HCT116 (cell line): ENCODE results near the gene IFNGR2.
A peak's percentile ranks its signal among the peaks of the same experiment; 100 is the strongest.

ENCODE experiments used
- EZH2 ChIP-seq: fragments of 200-600 bp; sonication (generic); IDR thresholded peaks from 2 replicates; pipeline ENCODE4 v1.6.1; 2017; ENCODE audit warnings: antibody characterized with exemption, mixed run types
- EZH2phosphoT487 ChIP-seq: fragments of 200-600 bp; IDR thresholded peaks from 2 replicates; pipeline ENCODE4 v1.6.1; 2018; ENCODE audit warnings: antibody characterized with exemption, borderline replicate concordance
- FOSL1 ChIP-seq: IDR thresholded peaks from 2 replicates; pipeline ENCODE4 v1.6.1; 2012; ENCODE audit warnings: low read depth
- JUND ChIP-seq: IDR thresholded peaks from 2 replicates; pipeline ENCODE4 v1.6.1; 2012
- POLR2A ChIP-seq: IDR thresholded peaks from 2 replicates; pipeline ENCODE4 v1.7.0; 2011; ENCODE audit warnings: borderline replicate concordance; ENCODE audit not compliant: insufficient read depth, insufficient read length; ENCODE audit errors: extremely low read depth
- POLR2AphosphoS5 ChIP-seq: IDR thresholded peaks from 2 replicates; pipeline ENCODE4 v1.6.1; 2011; ENCODE audit warnings: mild to moderate bottlenecking, low read depth, low read length, moderate library complexity
- RAD21 ChIP-seq: IDR thresholded peaks from 2 replicates; pipeline ENCODE4 v1.6.1; 2012; ENCODE audit warnings: low read depth, mild to moderate bottlenecking
- YY1 ChIP-seq: IDR thresholded peaks from 2 replicates; pipeline ENCODE4 v1.6.1; 2011; ENCODE audit warnings: low read length, low read depth, moderate library complexity, mild to moderate bottlenecking; ENCODE audit not compliant: insufficient replicate concordance; ENCODE audit errors: extremely low read depth
- ZFX ChIP-seq: fragments of 450-650 bp; IDR thresholded peaks from 2 replicates; pipeline ENCODE4 v1.6.1; 2017
- TF ChIP-seq, protein P1 (sequence below), 3 experiments: fragments of 200-600 bp in 1 of 3; sonication (generic) in 1 of 3; IDR thresholded peaks in 2 of 3; conservative IDR thresholded peaks in 1 of 3; 2 replicates each; pipeline ENCODE4 v1.5.1; 2012 to 2017; ENCODE audit warnings: low read depth in 2 of 3, low read length in 2 of 3, antibody characterized with exemption in 1 of 3, borderline replicate concordance in 1 of 3, control low read depth in 1 of 3, mild to moderate bottlenecking in 1 of 3, mixed read lengths in 1 of 3, mixed run types in 1 of 3, moderate library complexity in 1 of 3; ENCODE audit not compliant: insufficient read depth in 1 of 3
- TF ChIP-seq, protein P2 (sequence below): IDR thresholded peaks from 2 replicates; pipeline ENCODE4 v1.6.1; 2012
- TF ChIP-seq, protein P3 (sequence below): IDR thresholded peaks from 2 replicates; pipeline ENCODE4 v1.6.1; 2011; ENCODE audit warnings: mild to moderate bottlenecking, low read length, moderate library complexity; ENCODE audit not compliant: insufficient replicate concordance; ENCODE audit errors: extremely low read depth

DNA sequence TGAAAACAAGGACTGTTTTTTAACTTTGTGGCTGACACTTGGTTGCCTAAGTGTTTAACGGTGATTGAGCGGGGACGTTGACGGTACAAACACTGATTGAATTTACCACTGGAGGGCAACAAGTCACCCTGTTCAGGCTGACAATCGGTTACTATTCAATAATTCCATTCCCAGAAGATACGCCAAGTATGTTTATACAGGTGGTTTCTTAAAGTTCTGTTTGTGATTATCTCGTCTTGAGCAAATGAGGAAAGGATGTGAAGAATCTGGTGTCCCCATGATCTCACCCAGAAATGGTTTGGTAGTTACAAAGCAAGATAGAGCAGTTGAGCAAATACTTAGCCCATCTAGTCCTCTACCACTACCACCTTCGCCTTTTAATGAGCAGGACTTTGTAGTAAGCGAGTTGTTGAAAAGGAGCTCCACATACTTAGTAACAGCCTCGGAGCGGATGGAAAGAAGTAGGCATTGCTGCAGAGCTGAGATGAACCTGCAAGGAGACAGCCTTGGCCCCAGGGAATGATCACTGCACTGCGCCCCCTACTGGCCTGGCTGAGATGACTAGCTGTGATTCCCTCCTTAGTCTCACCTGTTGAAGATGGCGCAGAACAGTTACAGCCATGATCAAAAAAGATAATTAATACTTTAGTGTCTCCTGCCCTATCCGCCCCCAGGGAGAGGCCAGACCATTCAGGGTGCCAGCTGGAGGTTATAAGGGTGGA lies 42.2 kb upstream of the IFNGR2 start:
- TF ChIP-seq, protein P1, sequence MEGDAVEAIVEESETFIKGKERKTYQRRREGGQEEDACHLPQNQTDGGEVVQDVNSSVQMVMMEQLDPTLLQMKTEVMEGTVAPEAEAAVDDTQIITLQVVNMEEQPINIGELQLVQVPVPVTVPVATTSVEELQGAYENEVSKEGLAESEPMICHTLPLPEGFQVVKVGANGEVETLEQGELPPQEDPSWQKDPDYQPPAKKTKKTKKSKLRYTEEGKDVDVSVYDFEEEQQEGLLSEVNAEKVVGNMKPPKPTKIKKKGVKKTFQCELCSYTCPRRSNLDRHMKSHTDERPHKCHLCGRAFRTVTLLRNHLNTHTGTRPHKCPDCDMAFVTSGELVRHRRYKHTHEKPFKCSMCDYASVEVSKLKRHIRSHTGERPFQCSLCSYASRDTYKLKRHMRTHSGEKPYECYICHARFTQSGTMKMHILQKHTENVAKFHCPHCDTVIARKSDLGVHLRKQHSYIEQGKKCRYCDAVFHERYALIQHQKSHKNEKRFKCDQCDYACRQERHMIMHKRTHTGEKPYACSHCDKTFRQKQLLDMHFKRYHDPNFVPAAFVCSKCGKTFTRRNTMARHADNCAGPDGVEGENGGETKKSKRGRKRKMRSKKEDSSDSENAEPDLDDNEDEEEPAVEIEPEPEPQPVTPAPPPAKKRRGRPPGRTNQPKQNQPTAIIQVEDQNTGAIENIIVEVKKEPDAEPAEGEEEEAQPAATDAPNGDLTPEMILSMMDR (IDR thresholded peaks at IDR 0.05 in 2 of 3, conservative IDR thresholded peaks at IDR 0.05 in 1 of 3; ENCODE audit: borderline replicate concordance in 1 of 3, insufficient read depth in 1 of 3, low read depth in 2 of 3, low read length in 2 of 3), result peak in 2 of 3 experiments; percentile 91 to 95; a peak in 5 of 6 replicates
- TF ChIP-seq POLR2AphosphoS5 (no peak), EZH2 (no peak), EZH2phosphoT487 (no peak), JUND (no peak), RAD21 (peak; percentile 46), POLR2A (no peak), FOSL1 (no peak), YY1 (peak; percentile 10), ZFX (no peak)
- TF ChIP-seq, protein P2, sequence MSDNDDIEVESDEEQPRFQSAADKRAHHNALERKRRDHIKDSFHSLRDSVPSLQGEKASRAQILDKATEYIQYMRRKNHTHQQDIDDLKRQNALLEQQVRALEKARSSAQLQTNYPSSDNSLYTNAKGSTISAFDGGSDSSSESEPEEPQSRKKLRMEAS, result no peak
- TF ChIP-seq, protein P3, sequence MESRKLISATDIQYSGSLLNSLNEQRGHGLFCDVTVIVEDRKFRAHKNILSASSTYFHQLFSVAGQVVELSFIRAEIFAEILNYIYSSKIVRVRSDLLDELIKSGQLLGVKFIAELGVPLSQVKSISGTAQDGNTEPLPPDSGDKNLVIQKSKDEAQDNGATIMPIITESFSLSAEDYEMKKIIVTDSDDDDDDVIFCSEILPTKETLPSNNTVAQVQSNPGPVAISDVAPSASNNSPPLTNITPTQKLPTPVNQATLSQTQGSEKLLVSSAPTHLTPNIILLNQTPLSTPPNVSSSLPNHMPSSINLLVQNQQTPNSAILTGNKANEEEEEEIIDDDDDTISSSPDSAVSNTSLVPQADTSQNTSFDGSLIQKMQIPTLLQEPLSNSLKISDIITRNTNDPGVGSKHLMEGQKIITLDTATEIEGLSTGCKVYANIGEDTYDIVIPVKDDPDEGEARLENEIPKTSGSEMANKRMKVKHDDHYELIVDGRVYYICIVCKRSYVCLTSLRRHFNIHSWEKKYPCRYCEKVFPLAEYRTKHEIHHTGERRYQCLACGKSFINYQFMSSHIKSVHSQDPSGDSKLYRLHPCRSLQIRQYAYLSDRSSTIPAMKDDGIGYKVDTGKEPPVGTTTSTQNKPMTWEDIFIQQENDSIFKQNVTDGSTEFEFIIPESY, result no peak
